Middle frontal gyrus (tissue), 1 donor: ENCODE measurements around the gene PDE6A.
"Not testable (repeated sequence)": the region's sequence is repeated elsewhere in the genome, so short reads cannot be mapped to it uniquely, and the experiment has no call there.

ENCODE experiments used
- DNase-seq: peaks from one replicate; pipeline ENCODE4 v3.0.0-alpha.2; 2015; ENCODE audit warnings: low spot score; ENCODE audit errors: extremely low spot score

PDE6A gene

GRCh38 chr5:149953436-149954121 lies 9.0 kb upstream of the PDE6A start:
- DNase-seq: no peak

- DNase-seq: no peak
Observed at GRCh38 chr5:149951138-149951749, 6.7 kb upstream of the PDE6A start.

- DNase-seq: no peak
Observed at GRCh38 chr5:149948993-149949392, 4.4 kb upstream of the PDE6A start.

GRCh38 chr5:149946118-149946517 lies 1.5 kb upstream of the PDE6A start:
- no peak for DNase-seq

GRCh38 chr5:149943177-149943949 lies 1.2 kb downstream of the PDE6A start:
- DNase-seq: not testable (repeated sequence)

- not testable (repeated sequence) for DNase-seq
Observed at GRCh38 chr5:149942741-149943169, 1.8 kb downstream of the PDE6A start.

- no peak for DNase-seq
Observed at GRCh38 chr5:149942199-149942598, 2.4 kb downstream of the PDE6A start.

DNA sequence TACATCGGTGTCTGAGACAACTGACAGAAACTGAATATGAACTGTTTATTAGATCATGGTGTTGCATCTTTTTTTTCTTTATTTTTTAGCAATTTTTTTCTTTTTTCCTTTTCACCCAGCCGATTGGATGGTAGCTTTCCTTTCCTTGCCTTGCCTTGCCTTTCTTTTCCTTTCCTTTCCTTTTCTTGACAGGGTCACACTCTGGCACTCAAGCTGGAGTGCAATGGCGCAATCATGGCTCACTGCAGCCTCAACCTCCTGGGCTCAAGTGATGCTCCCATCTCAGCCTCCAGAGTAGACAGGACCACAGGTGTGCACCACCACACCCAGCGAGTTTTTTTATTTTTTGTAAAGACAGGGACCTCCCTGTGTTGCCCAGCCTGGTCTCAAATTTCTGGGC lies 2.8 kb downstream of the PDE6A start:
- no peak for DNase-seq

- DNase-seq: no peak
Observed at GRCh38 chr5:149940941-149941644, 3.5 kb downstream of the PDE6A start.

GRCh38 chr5:149940077-149940574 lies 4.5 kb downstream of the PDE6A start:
- no peak for DNase-seq

DNA sequence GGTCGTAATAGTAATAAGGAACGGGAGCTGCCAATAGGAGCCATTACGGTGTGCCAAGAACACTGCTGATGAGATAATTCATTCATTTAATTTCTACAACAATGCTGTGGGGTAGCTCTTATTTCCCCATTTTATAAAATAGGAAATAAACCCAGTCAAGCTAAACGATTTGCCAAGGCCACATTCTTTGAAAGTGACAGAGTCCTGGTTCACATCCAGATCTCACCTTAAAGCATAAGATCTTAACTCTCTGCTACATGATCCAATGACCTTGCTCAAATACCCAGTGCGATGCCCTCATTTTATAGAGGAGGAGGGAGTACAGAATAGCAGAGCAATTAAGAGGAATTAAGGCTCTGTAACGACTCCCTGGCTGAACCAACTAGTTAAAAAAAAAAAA lies 5.0 kb downstream of the PDE6A start:
- no peak for DNase-seq

GRCh38 chr5:149938791-149939358 lies 5.7 kb downstream of the PDE6A start:
- DNase-seq: no peak

DNA sequence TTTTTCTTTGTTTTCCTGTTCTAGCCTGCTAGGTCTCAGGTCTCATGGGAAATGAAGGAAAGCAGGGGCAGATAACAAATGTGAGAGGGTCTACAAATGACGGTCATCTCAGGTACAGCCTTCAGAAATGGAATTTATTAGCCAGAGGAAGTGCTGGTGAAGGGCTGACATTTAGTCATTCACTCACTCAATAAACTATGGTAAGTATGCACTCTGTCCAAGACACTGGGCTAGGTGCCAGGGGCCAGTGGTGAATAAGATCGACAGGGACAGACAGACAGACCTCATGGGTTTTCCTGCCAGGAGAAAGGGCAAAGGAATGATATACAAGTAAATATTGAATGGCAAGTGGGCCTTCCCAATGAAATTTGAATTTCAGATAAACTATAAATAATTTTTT lies 6.3 kb downstream of the PDE6A start:
- no peak for DNase-seq

DNA sequence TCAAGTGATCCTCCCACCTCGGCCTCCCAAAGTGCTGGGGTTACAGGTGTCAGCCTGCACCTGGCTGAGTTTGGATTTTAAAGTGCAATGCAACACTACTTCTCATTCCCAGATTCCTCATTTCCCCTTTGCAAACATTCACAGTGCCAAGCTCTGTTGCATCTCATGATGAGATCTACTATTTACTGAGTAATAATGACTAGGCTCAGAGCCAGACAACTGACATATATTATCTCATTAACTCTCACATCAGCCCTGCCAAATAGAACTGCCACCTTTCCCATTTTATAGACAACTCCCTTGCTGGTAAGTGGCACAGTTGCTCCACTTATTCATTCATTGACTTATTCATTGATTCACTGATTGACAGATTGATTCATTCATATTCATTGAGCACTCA lies 7.0 kb downstream of the PDE6A start:
- DNase-seq: no peak

DNA sequence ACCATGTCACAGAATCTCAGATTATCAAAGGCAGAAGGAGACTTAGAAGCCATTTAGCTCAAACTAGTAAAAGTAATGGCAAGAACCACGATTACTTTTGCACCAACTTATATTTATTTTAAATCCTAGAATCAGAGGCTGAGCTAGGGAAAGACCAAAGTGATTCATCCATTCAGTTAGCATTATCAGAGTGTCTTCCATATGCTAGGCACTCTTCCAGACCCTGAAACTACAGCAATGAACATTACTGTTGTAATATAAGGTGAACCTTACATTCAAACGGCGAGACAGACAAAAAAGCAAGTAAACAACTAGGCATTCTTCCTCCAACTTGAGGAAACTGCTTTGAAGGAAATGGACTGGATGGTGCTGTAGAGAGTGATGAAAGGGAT lies 7.9 kb downstream of the PDE6A start:
- DNase-seq: no peak

DNA sequence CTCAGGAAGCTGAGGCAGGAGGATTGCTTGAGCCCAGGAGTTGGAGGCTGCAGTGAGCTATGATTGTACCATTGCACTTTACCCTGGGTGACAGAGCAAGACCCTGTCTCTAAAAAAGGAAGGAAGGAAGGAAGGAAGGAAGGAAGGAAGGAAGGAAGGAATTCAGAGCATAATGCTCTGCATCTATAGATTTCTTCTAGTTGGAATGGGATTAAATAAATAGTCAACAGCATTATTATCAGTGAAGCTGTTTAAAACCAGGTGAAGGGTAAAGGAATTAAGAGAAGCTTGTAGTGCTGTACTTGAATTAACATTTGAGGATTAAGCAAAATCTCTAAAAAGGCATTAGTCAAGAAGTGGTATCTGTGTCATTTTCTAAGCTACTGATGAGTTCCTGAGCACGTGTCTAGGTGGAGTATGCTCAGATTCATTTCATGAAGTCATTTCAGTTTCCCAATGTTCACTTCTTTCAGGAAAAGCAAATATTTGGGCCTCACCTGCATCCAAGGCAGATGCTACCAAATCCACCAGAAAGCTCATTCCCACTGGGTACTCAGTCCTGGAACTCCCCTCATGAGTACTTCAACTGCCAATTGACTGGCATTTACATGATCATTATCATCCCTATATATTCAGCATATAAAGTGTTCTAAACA lies 8.4 kb downstream of the PDE6A start:
- no peak for DNase-seq

DNA sequence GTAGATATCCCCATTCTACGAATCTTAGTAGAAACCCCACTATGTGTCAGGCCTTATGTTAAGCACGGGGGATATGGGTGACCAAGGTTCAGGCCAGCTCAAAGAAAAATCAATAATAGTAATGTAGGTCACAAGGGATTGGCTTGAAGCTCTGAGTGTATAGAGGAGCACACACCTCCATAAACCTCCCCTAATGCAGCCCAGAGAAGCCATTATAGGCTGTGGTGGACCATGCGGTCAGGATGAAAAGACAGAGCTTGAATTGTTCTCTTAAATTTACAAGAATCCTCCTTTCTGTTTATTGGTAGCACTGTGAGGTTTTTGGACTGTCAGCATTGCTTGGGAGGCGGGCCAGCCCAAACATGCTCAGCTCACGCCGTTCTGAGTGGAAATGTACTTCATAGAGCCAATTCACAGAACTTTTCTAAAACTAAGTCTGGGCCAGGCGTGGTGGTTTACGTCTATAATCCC lies 9.1 kb downstream of the PDE6A start:
- DNase-seq: no peak

GRCh38 chr5:149932445-149933350 lies 11.9 kb downstream of the PDE6A start:
- DNase-seq: no peak

- no peak for DNase-seq
Observed at GRCh38 chr5:149931992-149932436, 12.6 kb downstream of the PDE6A start.
